GM19372 (cell line): ENCODE measurements around the gene E2F7.

Experiments
- ATAC-seq: cut with Tn5 transposase; IDR thresholded peaks from one replicate; pipeline ENCODE4 v1.9.1; 2021; ENCODE audit warnings: mild to moderate bottlenecking, low read depth, moderate library complexity; ENCODE audit not compliant: unreplicated experiment

E2F7 gene

GRCh38 chr12:77031745-77032144, 33.6 kb downstream of the E2F7 start:
- ATAC-seq: no peak

GRCh38 chr12:77025782-77026314, 39.5 kb downstream of the E2F7 start:
- no peak for ATAC-seq

- no peak for ATAC-seq
Measured at GRCh38 chr12:77023501-77023900, 41.9 kb downstream of the E2F7 start.

- ATAC-seq: no peak
Measured at GRCh38 chr12:77019920-77020319, 45.4 kb downstream of the E2F7 start.

- ATAC-seq: no peak
Measured at GRCh38 chr12:77016606-77017005, 48.8 kb downstream of the E2F7 start.

GRCh38 chr12:77013091-77013490, 52.3 kb downstream of the E2F7 start:
- ATAC-seq: no peak

GRCh38 chr12:77010691-77011548, 54.4 kb downstream of the E2F7 start:
- ATAC-seq: peak; percentile 79

- no peak for ATAC-seq
Measured at GRCh38 chr12:77007476-77007875, 57.9 kb downstream of the E2F7 start.

GRCh38 chr12:77005611-77006098, 59.7 kb downstream of the E2F7 start:
- no peak for ATAC-seq

GRCh38 chr12:77003914-77004313, 61.5 kb downstream of the E2F7 start:
- no peak for ATAC-seq

- ATAC-seq: no peak
Measured at GRCh38 chr12:77003246-77003645, 62.1 kb downstream of the E2F7 start.

GRCh38 chr12:77002382-77002781, 63.0 kb downstream of the E2F7 start:
- no peak for ATAC-seq

GRCh38 chr12:77001276-77001675, 64.1 kb downstream of the E2F7 start:
- ATAC-seq: no peak

GRCh38 chr12:76998908-76999556, 66.3 kb downstream of the E2F7 start:
- ATAC-seq: no peak

- ATAC-seq: no peak
Measured at GRCh38 chr12:76998386-76998785, 67.0 kb downstream of the E2F7 start.

- ATAC-seq: no peak
Measured at GRCh38 chr12:76997011-76997780, 68.2 kb downstream of the E2F7 start.

- ATAC-seq: no peak
Measured at GRCh38 chr12:76990716-76991115, 74.7 kb downstream of the E2F7 start.

- no peak for ATAC-seq
Measured at GRCh38 chr12:76984566-76984965, 80.8 kb downstream of the E2F7 start.

GRCh38 chr12:76983420-76983819, 81.9 kb downstream of the E2F7 start:
- ATAC-seq: no peak

GRCh38 chr12:76980196-76980595, 85.2 kb downstream of the E2F7 start:
- no peak for ATAC-seq
